Measurements from ENCODE around the gene IL25. TPM values are rescaled to one million over a fixed set of nuclear protein-coding genes. Genes with fewer than 3 reads are reported as not detected.

Gene IL25
- total RNA-seq, 6 donors from 2014 or later = not detected

GRCh38 chr14:23345987-23346692 is 26.5 kb upstream of the IL25 start:
- Histone ChIP-seq H3K9me3 (no peaks in the 10 kb centered on the region), H3K27ac (no peak overlapping the region), H3K4me1 (no peaks in the 10 kb centered on the region), H3K36me3 (peaks cover 0 to 6% (median 0%) of the 10 kb centered on the region in 4 donors), H3K4me3 (no peak overlapping the region), H3K27me3 (no peaks in the 10 kb centered on the region)
- no peak for DNase-seq
- TF ChIP-seq POLR2A (IDR thresholded peaks at IDR 0.05) (no peak), EP300 (IDR thresholded peaks at IDR 0.05) (no peak), CTCF (IDR thresholded peaks at IDR 0.05) (no peak), POLR2AphosphoS5 (IDR thresholded peaks at IDR 0.05) (no peak)
- 79 to 84% methylated on average over 13 of the region's 13 CpGs for WGBS, 2 donors
- no peak for ATAC-seq (ENCODE audit: low FRiP score in 2 of 2)

GRCh38 chr14:23346693-23347405 is 25.8 kb upstream of the IL25 start:
- ATAC-seq (ENCODE audit: low FRiP score in 2 of 2) (no peak), DNase-seq (peak in 1 of 2 donors; percentile 78)
- 84 to 95% methylated on average over 12 to 25 of the region's 27 CpGs for WGBS, 2 donors

GRCh38 chr14:23347406-23348296 is 25.0 kb upstream of the IL25 start:
- Histone ChIP-seq H3K27ac (no peak overlapping the region), H3K4me3 (no peak overlapping the region), H3K9me3 (no peaks in the 10 kb centered on the region), H3K36me3 (peaks cover 0 to 6% (median 0%) of the 10 kb centered on the region in 4 donors), H3K27me3 (peaks cover 0 to 11% (median 1%) of the 10 kb centered on the region in 4 donors), H3K4me1 (peaks cover 6 to 14% (median 12%) of the 10 kb centered on the region in 4 donors)
- no peak for ATAC-seq (ENCODE audit: low FRiP score in 2 of 2)
- 93 to 97% methylated on average over 18 to 19 of the region's 19 CpGs for whole genome bisulfite sequencing, 2 donors
- DNase-seq = peak in 1 of 2 donors; percentile 56
- TF ChIP-seq POLR2A (IDR thresholded peaks at IDR 0.05) (no peak), POLR2AphosphoS5 (IDR thresholded peaks at IDR 0.05) (no peak), EP300 (IDR thresholded peaks at IDR 0.05) (no peak), CTCF (IDR thresholded peaks at IDR 0.05) (no peak)

More at GRCh38 chr14:23346693-23347405, 25.8 kb upstream of the IL25 start:
- Histone ChIP-seq H3K27ac (no peak overlapping the region), H3K27me3 (peaks cover 0 to 3% (median 0%) of the 10 kb centered on the region in 4 donors), H3K9me3 (no peaks in the 10 kb centered on the region), H3K36me3 (peaks cover 0 to 6% (median 0%) of the 10 kb centered on the region in 4 donors), H3K4me3 (no peak overlapping the region), H3K4me1 (peaks cover 4 to 6% (median 4%) of the 10 kb centered on the region in 4 donors)
- TF ChIP-seq CTCF (IDR thresholded peaks at IDR 0.05) = no peak
- no peak for TF ChIP-seq EP300 (IDR thresholded peaks at IDR 0.05)
- no peak for TF ChIP-seq POLR2AphosphoS5 (IDR thresholded peaks at IDR 0.05)
- TF ChIP-seq POLR2A (IDR thresholded peaks at IDR 0.05) = no peak

GRCh38 chr14:23348297-23348655 is 24.3 kb upstream of the IL25 start:
- H3K27ac ChIP-seq = no peak overlapping the region
- no peak for DNase-seq
- H3K36me3 ChIP-seq = peaks cover 0 to 6% (median 0%) of the 10 kb centered on the region in 4 donors
- H3K9me3 ChIP-seq = no peaks in the 10 kb centered on the region
- TF ChIP-seq POLR2A (IDR thresholded peaks at IDR 0.05) (no peak), POLR2AphosphoS5 (IDR thresholded peaks at IDR 0.05) (no peak), EP300 (IDR thresholded peaks at IDR 0.05) (no peak), CTCF (IDR thresholded peaks at IDR 0.05) (no peak)
- H3K27me3 ChIP-seq = peaks cover 0 to 12% (median 1%) of the 10 kb centered on the region in 4 donors
- H3K4me3 ChIP-seq = no peak overlapping the region
- peaks cover 6 to 20% (median 17%) of the 10 kb centered on the region in 4 donors for H3K4me1 ChIP-seq
- ATAC-seq (ENCODE audit: low FRiP score in 2 of 2) = no peak
- WGBS, 2 donors = 87 to 92% methylated on average over 6 of the region's 6 CpGs

Measured in upper lobe of left lung (tissue), 6 donors.